SU-DHL-6 (cell line): ENCODE results near the gene HADH.

Experiments
- H2AFZ ChIP-seq: fragments of 200-600 bp; sonication (generic); 2 replicates; pipeline ENCODE4 v1.6.1; 2014; ENCODE audit warnings: low read depth, mild to moderate bottlenecking, moderate library complexity, mixed read lengths, antibody characterized with exemption, low read length; ENCODE audit not compliant: severe bottlenecking
- H3F3A ChIP-seq: fragments of 200-600 bp; shearing (Covaris generic); 2 replicates; pipeline ENCODE4 v1.6.0; 2016; ENCODE audit warnings: antibody characterized with exemption, mild to moderate bottlenecking; ENCODE audit not compliant: insufficient read depth
- H3K27ac ChIP-seq: fragments of 200-600 bp; sonication (generic); 2 replicates; pipeline ENCODE4 v1.5.1; 2016; ENCODE audit warnings: low read depth, mild to moderate bottlenecking, low read length, moderate library complexity, mixed read lengths
- H3K27me3 ChIP-seq: fragments of 200-600 bp; sonication (generic), shearing (Covaris generic); 2 replicates; pipeline ENCODE4 v1.6.0; 2014; ENCODE audit warnings: mild to moderate bottlenecking, low read length
- H3K36me3 ChIP-seq: fragments of 200-600 bp; sonication (generic); 2 replicates; pipeline ENCODE4 v1.6.1; 2014; ENCODE audit warnings: mild to moderate bottlenecking, low read length, mixed read lengths
- H3K4me2 ChIP-seq: fragments of 300-600, 200-600 bp; shearing (Covaris generic), sonication (generic); 2 replicates; pipeline ENCODE4 v1.6.0; 2014; ENCODE audit warnings: low read length, low read depth, mild to moderate bottlenecking; ENCODE audit not compliant: poor library complexity, severe bottlenecking
- H3K4me3 ChIP-seq: fragments of 200-600 bp; sonication (generic); 2 replicates; pipeline ENCODE4 v1.5.1; 2014; ENCODE audit warnings: antibody characterized with exemption, low read length, mild to moderate bottlenecking, mixed read lengths; ENCODE audit not compliant: insufficient read depth, poor library complexity, severe bottlenecking
- H3K79me2 ChIP-seq: fragments of 200-600 bp; sonication (generic); 2 replicates; pipeline ENCODE4 v1.6.1; 2014; ENCODE audit warnings: mild to moderate bottlenecking, low read length, moderate library complexity; ENCODE audit not compliant: insufficient read depth
- H3K9ac ChIP-seq: fragments of 200-600 bp; sonication (generic); 2 replicates; pipeline ENCODE4 v1.7.0; 2014; ENCODE audit warnings: mild to moderate bottlenecking, low read length
- H3K9me2 ChIP-seq: fragments of 200-600 bp; sonication (generic); replicated peaks from 2 replicates; pipeline ENCODE4 v1.6.1; 2014; ENCODE audit warnings: low read length; ENCODE audit not compliant: insufficient read depth
- H3K9me3 ChIP-seq: fragments of 200-600 bp; sonication (generic); 2 replicates; pipeline ENCODE4 v1.6.1; 2014; ENCODE audit warnings: low read length, mixed read lengths; ENCODE audit not compliant: insufficient read depth
- H4K20me1 ChIP-seq: fragments of 200-600 bp; sonication (generic); 2 replicates; pipeline ENCODE4 v1.6.1; 2014; ENCODE audit warnings: low read depth, mild to moderate bottlenecking, antibody characterized with exemption, low read length, moderate library complexity, mixed read lengths
- EZH2phosphoT487 ChIP-seq: fragments of 200-600 bp; sonication (generic), shearing (Covaris generic); conservative IDR thresholded peaks from 2 replicates; pipeline ENCODE4 v1.6.1; 2018; ENCODE audit warnings: mild to moderate bottlenecking, antibody characterized with exemption, low read length, moderate library complexity, mixed read lengths
- TF ChIP-seq, protein P1 (sequence below): fragments of 200-600 bp; sonication (generic); IDR thresholded peaks from one replicate; pipeline ENCODE4 v1.5.1; 2017; ENCODE audit warnings: antibody characterized with exemption, mild to moderate bottlenecking, low read length, moderate library complexity; ENCODE audit not compliant: insufficient read depth, poor library complexity, severe bottlenecking

The HADH gene

DNA sequence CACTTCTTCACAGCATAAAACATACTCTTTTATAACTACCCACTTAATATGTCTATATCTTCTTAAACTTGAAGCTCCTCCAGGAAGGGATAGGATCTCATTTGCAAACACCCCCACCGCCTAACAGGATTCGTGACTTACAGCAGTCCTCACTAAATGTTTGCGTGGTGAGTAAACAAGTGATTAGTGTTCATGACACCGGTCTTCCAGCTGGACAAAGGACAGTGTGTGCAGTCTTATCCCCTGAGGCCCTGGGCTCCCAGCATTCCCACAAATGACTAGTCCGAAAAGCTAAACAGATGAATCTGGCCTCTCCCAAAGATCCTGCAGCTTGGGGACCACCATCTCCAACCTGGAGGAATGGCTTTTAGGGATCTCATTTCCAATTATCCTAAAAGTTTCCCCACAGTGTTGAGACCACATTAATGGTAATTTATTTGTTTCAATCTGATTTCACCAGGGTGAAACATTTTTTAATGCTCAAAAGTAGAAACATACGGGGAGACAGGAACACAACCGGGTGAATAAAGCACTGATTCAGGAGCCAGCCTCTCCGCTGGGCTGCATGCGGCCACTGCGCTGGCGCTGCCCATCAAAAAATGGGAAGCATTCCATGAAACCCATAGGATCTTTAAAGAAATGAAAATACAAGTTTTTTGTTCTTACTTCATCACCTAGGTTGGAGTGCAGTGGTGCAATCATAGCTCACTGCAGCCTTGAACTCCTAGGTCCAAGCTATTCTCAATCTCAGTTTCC is 69.2 kb downstream of the HADH start:
- Histone ChIP-seq H3K9me2 (no peaks in the 10 kb centered on the region), H3K4me2 (no peak overlapping the region), H4K20me1 (no peaks in the 10 kb centered on the region), H2AFZ (no peak overlapping the region), H3F3A (no peaks in the 10 kb centered on the region), H3K4me3 (no peak overlapping the region), H3K27ac (no peak overlapping the region), H3K9me3 (no peaks in the 10 kb centered on the region), H3K79me2 (no peaks in the 10 kb centered on the region), H3K27me3 (no peaks in the 10 kb centered on the region), H3K36me3 (no peaks in the 10 kb centered on the region; the same call in 1 of the 2 replicates), H3K9ac (no peak overlapping the region)
- TF ChIP-seq, protein P1, sequence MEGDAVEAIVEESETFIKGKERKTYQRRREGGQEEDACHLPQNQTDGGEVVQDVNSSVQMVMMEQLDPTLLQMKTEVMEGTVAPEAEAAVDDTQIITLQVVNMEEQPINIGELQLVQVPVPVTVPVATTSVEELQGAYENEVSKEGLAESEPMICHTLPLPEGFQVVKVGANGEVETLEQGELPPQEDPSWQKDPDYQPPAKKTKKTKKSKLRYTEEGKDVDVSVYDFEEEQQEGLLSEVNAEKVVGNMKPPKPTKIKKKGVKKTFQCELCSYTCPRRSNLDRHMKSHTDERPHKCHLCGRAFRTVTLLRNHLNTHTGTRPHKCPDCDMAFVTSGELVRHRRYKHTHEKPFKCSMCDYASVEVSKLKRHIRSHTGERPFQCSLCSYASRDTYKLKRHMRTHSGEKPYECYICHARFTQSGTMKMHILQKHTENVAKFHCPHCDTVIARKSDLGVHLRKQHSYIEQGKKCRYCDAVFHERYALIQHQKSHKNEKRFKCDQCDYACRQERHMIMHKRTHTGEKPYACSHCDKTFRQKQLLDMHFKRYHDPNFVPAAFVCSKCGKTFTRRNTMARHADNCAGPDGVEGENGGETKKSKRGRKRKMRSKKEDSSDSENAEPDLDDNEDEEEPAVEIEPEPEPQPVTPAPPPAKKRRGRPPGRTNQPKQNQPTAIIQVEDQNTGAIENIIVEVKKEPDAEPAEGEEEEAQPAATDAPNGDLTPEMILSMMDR: no peak
- TF ChIP-seq EZH2phosphoT487: no peak

DNA sequence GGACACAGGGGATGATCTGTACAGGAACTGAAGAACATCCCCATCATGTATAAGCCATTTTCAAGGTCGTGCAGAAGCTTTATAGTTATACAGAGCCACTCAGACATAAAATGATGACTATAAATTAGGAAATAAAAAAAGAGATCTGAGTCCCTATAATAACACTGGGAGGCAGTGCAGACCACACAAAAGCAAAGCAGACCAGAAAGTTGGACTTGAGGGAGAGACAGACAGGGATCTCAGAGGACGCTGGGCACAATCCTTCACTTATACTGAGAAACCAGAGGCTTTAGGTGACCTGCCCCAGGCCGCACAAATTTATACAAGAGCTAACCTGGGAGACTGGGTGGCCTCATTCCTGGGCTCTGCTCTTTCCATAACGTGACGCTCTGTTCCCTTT is 70.5 kb downstream of the HADH start:
- Histone ChIP-seq H3K9me2 (no peaks in the 10 kb centered on the region), H3K4me2 (no peak overlapping the region), H4K20me1 (no peaks in the 10 kb centered on the region), H3K27me3 (no peaks in the 10 kb centered on the region), H3F3A (no peaks in the 10 kb centered on the region), H3K79me2 (no peaks in the 10 kb centered on the region), H3K9me3 (no peaks in the 10 kb centered on the region), H2AFZ (no peak overlapping the region), H3K27ac (no peak overlapping the region), H3K4me3 (no peak overlapping the region), H3K9ac (no peak overlapping the region), H3K36me3 (no peaks in the 10 kb centered on the region; the same call in 1 of the 2 replicates)
- no peak for TF ChIP-seq EZH2phosphoT487
- TF ChIP-seq, protein P1: no peak

DNA sequence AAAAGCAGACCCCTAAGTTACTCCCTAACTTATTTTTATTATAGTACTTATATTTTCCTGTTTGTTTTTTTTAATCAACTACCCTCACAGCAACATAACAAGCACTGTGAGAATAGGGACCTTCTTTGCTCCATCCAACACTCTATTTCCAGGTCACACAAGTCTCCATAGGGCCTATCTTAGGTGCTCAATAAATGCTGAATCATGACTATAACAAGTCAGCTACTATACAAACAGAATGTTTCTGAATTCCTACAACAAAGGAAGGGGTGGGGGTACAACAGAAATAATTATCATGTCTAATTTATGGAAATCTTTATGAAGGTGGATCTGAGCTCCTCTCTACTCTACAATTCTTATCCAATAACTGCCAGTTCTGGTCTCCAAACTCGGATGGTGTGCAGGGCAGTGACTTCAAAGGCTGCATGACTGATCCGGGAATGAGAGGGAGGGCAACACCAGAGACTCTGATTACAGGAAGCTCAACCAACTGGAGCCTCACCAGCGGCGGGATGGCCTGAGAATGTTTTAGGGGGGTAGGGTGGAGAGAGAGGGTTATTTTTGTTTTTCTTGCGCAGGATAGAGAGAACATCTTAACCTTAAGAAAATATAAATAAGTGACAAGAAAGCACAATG is 71.1 kb downstream of the HADH start:
- H3K9me2 ChIP-seq: no peaks in the 10 kb centered on the region
- no peaks in the 10 kb centered on the region for H3K27me3 ChIP-seq
- H3K4me2 ChIP-seq: no peak overlapping the region
- TF ChIP-seq EZH2phosphoT487: no peak
- TF ChIP-seq, protein P1: no peak
- no peaks in the 10 kb centered on the region for H3K79me2 ChIP-seq
- no peak overlapping the region for H2AFZ ChIP-seq
- no peak overlapping the region for H3K4me3 ChIP-seq
- H3K9ac ChIP-seq: no peak overlapping the region
- no peak overlapping the region for H3K27ac ChIP-seq
- no peaks in the 10 kb centered on the region for H4K20me1 ChIP-seq
- no peaks in the 10 kb centered on the region for H3K9me3 ChIP-seq
- H3K36me3 ChIP-seq: no peaks in the 10 kb centered on the region; the same call in 1 of the 2 replicates
- H3F3A ChIP-seq: no peaks in the 10 kb centered on the region
